HG03108 (cell line): ENCODE measurements around the gene OR4N5.
"Not testable (repeated sequence)": the region's sequence is repeated elsewhere in the genome, so short reads cannot be mapped to it uniquely, and the experiment has no call there.

Experiments
- ATAC-seq: cut with Tn5 transposase; IDR thresholded peaks from one replicate; pipeline ENCODE4 v1.9.1; 2021; ENCODE audit warnings: moderate library complexity; ENCODE audit not compliant: unreplicated experiment

OR4N5 gene, protein sequence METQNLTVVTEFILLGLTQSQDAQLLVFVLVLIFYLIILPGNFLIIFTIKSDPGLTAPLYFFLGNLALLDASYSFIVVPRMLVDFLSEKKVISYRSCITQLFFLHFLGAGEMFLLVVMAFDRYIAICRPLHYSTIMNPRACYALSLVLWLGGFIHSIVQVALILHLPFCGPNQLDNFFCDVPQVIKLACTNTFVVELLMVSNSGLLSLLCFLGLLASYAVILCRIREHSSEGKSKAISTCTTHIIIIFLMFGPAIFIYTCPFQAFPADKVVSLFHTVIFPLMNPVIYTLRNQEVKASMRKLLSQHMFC

DNA sequence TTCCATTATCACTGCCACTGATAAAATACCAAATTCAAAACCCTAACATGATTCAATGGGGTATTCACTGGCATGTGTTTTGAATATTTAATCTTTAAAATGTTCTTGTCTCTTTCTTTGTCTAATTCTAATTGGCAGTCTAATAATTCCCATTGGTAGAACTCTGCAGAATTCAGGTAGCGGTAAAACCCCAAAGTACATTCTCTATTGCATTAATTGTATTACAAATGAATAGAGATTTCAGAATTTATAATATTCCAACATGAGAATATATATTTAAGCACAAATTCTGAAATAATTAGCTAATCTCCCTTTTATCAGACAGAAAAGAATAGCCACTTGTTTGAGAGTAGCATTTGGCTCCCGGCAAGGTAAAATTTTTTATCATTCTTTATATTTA is at the start of gene OR4N5:
Gene OR4N5 (plus strand): TSS at position 301 of the 400 bp plus-strand sequence. CDS start 4,916 bp downstream, outside the sequence.
- no peak for ATAC-seq

DNA sequence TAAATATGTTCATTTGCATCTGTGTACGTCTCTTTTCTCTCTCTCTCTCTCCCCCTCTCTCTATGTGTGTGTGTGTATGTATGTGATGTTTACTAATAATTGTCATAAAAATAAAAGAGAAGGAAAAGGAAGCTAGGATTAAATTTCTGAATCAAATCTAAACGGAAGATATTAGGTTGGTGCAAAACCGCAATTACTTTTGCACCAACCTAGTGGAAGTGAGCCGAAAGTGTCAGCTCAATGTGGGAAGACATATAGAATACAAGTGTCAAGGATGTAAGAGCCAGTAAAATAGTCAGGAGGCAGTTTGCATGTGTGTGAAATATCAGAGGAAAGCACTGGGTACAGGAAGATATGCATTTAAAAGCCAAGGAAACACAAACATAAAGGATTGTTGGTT is 46.6 kb upstream of the OR4N5 start:
- no peak for ATAC-seq

DNA sequence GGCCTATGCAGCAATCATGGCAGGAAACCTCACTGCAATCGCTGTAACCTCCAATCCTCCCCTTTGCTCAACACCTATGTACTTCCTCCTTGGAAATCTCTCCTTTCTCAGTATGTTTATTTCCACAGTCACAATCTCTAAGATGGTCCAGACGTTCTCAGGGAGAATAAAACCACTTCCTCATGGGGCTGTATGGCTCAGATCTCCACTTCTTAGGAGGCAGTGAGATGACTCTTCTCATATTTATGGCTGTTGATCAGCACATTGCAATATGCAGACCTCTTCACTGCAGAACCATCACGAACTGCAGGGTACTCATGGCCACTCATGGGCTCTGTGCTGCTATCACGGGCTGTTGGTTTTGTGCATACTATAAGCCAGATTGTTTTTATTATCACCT is 45.2 kb upstream of the OR4N5 start:
- no peak for ATAC-seq

DNA sequence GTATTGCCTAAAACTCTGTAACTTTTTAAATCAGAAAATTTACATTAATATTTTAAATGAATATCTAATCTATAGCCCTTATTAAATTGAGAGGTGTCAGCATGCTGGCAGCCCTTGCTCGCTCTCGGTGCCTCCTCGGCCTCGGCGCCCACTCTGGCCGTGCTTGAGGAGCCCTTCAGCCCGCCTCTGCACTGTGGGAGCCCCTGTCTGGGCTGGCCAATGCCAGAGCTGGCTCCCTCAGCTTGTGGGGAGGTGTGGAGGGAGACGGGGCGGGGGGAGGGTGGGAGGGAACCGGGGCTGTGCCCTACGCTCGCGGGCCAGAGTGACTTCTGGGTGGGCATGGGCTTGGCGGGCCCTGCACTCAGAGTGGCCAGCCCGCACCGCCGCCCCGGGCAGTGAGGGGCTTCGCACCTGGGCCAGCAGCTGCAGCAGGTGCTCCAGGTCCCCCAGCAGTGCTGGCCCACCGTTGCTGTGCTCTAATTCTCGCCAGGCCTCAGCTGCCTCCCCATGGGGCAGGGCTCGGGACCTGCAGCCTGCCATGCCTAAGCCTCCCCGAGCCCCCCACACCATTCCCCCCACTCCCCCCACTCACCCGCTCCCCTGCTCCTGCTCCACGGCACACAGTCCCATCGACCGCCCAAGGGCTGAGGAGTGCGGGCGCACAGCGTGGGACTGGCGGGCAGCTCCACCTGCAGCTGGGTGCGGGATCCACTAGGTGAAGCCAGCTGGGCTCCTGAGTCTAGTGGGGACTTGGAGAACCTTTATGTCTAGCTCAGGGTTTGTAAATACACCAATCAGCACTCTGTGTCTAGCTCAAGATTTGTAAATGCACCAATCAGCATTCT is 39.5 kb upstream of the OR4N5 start:
- not testable (repeated sequence) for ATAC-seq

DNA sequence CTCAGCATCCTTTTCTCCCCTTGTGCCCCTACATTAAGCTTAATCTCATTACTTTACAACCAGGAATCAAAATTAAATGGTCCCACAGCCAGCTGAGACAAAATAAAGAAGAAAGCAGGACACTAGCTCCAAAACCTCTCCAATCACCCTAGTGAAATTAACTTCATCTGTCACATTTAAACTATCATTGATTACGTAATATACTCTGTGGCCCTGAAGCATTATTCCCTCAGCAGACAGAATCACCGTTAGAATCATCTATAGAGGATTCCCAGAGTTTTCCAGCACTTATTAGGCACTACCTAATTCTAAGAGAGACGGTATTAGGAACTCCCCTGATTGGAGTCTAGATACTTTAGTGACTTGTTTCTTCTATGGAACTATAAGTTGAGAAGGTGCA is 28.2 kb upstream of the OR4N5 start, which contains the start of gene OR4K17:
Gene OR4K17 (plus strand): TSS at position 302 of the 400 bp plus-strand sequence. CDS start 6,761 bp downstream, outside the sequence.
- ATAC-seq, result no peak

DNA sequence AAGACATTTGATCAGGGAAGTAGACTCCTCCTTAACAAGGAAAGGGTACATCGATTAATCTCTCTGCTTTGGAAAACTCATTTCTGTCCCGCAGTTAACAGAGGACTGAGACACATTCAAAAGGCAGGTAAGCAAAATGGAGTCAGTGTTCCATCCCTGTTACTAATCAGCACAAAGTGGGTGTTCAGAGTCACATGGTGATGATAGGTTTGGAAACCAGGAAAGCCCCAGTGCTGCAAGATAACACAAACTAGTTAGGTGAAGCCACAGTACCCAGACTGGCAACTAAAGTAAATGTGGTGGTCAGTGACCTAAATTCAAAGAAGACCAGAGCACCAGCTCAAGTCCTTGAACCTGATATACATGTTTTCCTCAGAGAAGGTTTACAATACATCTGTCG is 26.3 kb upstream of the OR4N5 start:
- no peak for ATAC-seq

DNA sequence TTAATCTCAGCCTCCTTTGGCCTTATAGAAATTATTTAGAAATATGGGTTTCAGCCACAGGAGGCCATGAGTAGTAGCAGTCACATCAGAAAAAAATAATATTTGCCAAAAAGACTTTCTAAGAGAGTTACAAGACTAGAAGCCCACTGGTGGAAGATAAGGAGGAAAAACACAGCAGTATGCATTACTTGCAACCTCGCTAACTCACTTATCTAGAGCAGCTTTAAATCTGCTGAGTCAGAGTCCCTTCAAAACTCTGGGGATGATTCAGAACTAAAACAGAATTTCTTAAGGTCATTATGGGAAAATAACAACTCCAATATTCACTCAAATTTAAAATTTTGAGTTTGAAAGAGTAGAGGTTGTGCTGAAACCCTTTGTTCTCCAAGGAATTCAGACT is 21.9 kb upstream of the OR4N5 start:
- no peak for ATAC-seq

DNA sequence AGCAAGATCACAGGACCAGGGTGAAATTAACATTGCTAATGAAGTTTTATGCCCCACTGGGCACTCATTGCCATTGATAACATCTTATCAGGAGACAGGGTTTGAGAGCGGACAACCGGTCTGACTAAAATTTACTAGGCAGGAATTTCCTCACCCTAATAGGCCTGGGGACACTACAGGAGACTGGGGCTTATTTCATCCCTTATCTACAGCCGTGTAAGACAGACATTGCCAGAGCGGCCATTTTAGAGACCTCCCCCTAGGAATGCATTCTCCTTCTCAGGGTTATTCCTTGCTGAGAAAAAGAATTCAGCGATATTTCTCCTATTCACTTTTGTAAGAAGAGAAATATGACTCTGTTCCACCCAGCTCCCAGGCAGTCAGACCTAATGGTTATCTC is 19.8 kb upstream of the OR4N5 start:
- no peak for ATAC-seq

DNA sequence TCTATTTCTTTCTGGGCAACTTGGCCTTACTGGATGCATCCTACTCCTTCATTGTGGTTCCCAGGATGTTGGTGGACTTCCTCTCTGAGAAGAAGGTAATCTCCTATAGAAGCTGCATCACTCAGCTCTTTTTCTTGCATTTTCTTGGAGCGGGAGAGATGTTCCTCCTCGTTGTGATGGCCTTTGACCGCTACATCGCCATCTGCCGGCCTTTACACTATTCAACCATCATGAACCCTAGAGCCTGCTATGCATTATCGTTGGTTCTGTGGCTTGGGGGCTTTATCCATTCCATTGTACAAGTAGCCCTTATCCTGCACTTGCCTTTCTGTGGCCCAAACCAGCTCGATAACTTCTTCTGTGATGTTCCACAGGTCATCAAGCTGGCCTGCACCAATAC is 5.3 kb downstream of the OR4N5 start:
- no peak for ATAC-seq

DNA sequence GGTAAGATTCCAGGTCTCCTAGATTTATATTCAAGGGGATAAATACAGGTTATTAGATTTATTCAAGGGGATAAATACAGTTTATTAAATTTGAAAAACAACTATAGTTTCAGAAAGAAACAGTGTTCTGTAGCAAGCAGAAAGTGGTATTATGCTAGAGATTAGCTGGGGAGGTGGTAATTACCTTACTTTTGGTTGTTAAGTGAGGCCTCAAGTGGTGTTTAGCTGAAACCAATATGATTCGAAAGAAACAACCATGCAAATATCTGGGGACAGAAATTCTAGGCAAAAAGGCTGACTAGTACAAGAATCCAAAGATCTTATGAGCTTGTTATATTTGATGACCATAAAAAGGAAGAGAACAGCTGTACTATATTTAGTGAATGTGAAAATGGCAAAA is 6.2 kb downstream of the OR4N5 start:
- ATAC-seq, result no peak

DNA sequence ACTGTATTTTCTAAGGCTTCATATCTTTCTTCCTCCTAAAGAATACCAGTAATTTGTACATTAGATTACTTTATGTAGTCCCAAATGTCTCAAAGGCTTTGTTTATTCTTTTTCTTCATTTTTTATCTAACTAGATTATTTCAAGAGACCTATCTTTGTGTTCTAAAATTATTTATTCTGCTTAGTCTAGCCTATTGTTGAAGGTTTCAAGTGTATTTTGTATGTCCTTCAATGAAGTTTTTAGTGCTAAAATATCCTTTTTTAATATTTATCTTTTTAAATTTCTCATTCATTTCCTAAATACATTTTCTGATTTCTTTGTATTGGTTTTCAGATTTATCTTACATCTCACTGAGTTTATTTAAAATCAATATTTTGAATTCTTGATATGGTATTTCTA is 25.8 kb downstream of the OR4N5 start:
- ATAC-seq, result no peak

DNA sequence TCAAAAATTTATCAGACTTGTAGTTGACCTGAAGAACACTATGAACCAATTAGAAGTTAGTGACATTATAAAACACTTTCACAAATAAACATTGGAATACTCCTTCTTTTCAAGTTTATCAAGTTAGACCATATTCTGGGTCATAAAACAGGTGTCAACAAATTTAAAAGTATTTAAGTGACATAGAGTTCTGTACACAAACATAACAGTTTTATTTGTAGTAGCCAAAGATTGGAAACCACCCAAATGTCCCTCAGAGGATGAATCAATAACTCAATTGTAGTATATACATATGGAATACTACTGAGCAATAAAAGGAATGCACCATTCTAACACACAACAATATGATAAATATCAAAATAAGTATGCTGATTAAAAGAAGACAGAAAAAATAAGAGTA is 28.5 kb downstream of the OR4N5 start:
- ATAC-seq, result no peak

DNA sequence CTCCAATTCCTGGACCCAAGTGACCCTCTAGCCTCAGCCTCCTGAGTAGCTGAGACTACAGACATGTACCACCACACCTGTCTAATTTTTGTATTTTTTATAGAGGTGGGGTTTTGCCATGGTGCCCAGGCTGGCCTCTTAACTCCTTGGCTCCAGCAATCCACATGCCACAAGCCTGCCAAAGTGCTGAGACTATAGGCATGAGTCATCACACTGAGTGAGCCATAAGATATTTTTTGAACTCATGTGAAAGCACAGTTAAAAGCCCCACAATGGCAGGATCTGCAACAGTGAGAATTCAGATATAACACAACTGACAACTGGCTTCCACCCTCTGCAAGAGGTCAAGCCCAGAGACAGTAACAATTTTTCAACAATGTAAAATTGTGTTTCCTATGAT is 31.2 kb downstream of the OR4N5 start:
- ATAC-seq, result not testable (repeated sequence)

DNA sequence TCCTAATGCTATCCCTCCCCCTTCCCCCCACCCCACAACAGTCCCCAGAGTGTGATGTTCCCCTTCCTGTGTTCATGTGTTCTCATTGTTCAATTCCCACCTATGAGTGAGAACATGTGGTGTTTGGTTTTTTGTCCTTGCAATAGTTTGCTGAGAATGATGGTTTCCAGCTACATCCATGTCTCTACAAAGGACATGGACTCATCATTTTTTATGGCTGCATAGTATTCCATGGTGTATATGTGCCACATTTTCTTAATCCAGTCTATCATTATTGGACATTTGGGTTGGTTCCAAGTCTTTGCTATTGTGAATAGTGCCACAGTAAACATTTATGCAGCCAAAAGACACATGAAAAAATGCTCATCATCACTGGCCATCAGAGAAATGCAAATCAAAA is 35.6 kb downstream of the OR4N5 start:
- not testable (repeated sequence) for ATAC-seq

DNA sequence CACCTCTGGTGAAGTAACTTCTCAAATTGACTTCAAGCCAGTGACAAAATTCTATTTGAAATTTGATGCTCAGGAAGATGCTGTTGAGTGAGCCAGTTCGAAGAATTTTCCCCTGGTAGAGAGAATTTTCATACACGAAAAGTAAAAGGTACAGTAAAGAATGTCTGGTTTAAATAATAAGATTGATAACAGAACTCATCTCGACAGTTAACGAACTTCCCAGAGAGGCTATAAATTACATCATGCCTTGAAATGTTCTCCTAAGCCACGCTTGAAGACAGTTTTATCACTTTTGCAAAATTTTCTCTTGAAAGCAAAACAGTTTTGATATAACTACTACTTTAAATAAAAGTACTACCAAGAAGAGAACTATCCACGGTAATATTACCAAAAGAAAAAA is 37.7 kb downstream of the OR4N5 start:
- ATAC-seq, result no peak

DNA sequence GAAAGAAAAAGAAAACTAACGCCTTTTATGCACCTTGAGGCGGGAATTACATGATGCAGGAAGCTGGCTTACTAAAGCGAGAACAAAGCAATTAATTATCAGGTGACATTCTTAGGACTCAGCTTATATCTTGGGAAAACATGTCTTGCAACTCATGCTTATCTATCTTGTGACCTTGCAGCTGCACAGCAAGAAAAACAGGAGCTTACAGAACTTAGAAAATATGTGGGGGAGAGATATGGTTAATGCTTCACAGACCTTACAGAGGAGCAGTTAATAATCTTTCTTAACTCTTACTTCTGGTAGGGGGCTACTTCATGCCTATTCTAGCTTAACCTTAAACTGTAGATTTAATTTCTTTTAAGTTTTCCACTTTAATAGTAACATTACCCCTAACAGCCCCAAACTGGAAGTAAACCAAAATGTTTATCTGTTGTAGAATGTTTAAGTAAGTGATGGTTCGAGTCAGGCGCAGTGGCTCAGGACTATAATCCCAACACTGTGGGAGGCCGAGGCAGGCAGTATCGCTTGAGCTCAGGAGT is 38.9 kb downstream of the OR4N5 start:
- ATAC-seq, result no peak

DNA sequence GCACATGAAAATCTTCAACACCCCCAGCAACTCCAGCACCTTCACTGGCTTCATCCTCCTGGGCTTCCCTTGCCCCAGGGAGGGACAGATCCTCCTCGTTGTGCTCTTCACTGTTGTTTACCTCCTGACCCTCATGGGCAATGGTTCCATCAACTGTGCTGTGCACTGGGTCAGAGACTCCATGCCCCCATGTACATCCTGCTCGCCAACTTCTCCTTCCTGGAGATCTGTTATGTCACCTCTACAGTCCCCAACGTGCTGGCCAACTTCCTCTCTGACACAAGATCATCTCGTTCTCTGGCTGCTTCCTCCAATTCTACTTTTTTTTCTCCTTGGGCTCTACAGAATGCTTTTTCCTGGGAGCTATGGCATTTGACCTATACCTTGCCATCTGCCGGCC is 40.6 kb downstream of the OR4N5 start:
- ATAC-seq, result no peak

DNA sequence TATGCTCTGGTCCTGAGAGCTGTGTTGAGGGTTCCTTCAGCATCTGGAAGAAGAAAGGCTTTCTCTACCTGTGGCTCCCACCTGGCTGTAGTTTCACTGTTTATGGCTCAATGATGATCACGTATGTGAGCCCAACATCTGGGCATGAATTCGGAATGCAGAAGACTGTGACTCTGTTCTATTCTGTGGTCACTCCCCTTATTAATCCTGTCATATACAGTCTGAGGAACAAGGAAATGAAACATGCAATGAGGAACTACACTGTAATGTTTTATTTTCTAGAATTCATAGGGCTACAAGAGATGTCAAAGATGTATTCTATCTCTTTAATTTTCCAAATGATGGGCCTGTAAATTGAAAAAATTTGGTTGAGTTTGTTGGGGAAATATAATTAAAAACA is 41.3 kb downstream of the OR4N5 start:
- ATAC-seq, result no peak

DNA sequence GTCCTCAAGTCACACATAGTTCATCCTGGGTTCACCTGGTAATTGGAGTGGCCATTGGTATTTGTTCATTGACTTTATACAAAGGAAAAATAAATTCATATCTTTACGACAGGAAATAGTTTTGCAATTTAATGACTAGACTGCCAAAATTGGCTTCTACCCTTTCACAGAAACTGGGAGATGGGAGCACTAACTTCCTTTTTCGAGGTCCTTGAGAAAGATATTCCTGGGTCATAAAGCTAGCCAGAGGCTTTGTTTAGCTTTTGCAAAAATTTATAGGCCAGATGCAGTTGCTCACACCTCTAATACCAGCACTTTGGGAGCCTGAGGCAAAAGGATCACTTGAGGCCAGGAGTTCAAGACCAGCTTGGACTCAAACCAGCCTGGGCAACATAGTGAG is 41.9 kb downstream of the OR4N5 start:
- no peak for ATAC-seq

DNA sequence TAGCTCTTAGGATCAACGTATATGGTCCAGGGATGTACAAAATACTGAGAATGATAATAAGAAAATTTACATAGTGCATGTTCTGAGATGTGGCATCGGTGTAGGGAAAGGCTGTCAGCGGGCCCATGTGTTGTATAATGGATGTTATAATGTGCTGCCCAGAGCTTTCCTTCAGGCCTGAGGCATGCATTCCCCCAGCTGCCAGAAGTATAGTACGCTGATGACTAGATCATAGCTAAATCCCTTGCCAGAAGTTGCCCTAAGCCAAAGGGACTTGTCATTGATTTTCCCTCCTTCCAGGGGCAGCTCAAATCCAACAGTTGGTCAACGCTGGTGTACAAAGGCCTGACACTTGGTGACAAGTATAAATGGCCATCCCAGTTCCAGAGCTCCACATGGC is 45.6 kb downstream of the OR4N5 start:
- ATAC-seq, result no peak

DNA sequence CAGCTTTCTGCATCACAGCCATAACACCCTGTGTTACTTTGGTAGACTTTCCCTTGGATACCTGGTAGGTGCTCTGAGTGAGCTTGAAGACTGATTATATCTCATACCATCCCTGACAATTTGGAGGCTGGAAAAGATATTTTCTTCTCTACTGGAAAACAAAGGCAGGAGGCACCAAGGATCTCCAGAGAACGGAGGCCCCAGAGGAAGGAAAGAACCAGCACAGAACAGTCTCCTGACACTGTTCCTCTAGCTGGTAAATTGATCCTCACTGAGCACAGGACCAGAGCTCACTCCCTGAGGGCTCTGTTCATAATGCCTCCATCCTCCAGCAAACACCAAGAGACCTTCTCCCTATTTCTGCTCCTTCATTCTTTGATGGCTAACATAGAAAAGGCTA is 52.0 kb downstream of the OR4N5 start, which contains the start of gene OR11G2:
Gene OR11G2 (plus strand): TSS at position 301 of the 400 bp plus-strand sequence. CDS start 6,542 bp downstream, outside the sequence.
- no peak for ATAC-seq

DNA sequence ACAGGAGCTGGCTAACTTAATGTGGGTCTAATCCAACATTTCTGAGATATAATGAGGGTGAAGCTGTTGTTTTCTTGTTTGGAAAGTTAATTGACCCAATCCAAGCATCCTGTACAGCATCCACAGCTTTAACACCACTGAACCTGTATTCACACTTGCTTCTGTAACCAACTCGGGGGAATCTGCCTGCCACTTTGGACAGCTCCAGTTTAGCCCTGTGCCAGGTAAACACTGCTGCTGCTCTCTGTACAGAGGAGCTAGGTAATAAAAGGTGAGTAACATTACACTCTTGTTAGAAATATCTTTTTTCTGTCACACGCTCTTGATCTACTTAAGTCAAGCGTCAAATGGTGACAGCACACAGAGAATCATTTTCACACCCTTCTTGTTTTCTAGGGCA is 52.8 kb downstream of the OR4N5 start:
- ATAC-seq, result no peak
